ENCODE results near the gene NGF.

The NGF gene

GRCh38 chr1:115307661-115308060 lies 30.4 kb downstream of the NGF start:
- TF ChIP-seq, protein P1, sequence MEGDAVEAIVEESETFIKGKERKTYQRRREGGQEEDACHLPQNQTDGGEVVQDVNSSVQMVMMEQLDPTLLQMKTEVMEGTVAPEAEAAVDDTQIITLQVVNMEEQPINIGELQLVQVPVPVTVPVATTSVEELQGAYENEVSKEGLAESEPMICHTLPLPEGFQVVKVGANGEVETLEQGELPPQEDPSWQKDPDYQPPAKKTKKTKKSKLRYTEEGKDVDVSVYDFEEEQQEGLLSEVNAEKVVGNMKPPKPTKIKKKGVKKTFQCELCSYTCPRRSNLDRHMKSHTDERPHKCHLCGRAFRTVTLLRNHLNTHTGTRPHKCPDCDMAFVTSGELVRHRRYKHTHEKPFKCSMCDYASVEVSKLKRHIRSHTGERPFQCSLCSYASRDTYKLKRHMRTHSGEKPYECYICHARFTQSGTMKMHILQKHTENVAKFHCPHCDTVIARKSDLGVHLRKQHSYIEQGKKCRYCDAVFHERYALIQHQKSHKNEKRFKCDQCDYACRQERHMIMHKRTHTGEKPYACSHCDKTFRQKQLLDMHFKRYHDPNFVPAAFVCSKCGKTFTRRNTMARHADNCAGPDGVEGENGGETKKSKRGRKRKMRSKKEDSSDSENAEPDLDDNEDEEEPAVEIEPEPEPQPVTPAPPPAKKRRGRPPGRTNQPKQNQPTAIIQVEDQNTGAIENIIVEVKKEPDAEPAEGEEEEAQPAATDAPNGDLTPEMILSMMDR (IDR thresholded peaks at IDR 0.05; ENCODE audit: insufficient read depth, low read length, poor library complexity, severe bottlenecking), result no peak
- Histone ChIP-seq H3K4me3 (replicated peaks; ENCODE audit: low read depth, low read length) (no peak overlapping the region), H3K27me3 (replicated peaks; ENCODE audit: control insufficient read depth, insufficient read depth, low read length) (peaks cover 1% of the 10 kb centered on the region; the same call in 1 of the 2 replicates), H3K36me3 (ENCODE audit: control insufficient read depth, insufficient read depth, low read length) (no peaks in the 10 kb centered on the region)
- no peak for DNase-seq (ENCODE audit: extremely low read depth, insufficient read length)

- DNase-seq (ENCODE audit: extremely low read depth, insufficient read length), result no peak
- H3K27me3 ChIP-seq (replicated peaks; ENCODE audit: control insufficient read depth, insufficient read depth, low read length), result peaks cover 1% of the 10 kb centered on the region; the same call in 1 of the 2 replicates
- TF ChIP-seq, protein P1 (IDR thresholded peaks at IDR 0.05; ENCODE audit: insufficient read depth, low read length, poor library complexity, severe bottlenecking), result no peak
- H3K4me3 ChIP-seq (replicated peaks; ENCODE audit: low read depth, low read length), result no peak overlapping the region
- H3K36me3 ChIP-seq (ENCODE audit: control insufficient read depth, insufficient read depth, low read length), result no peaks in the 10 kb centered on the region
Observed at GRCh38 chr1:115306146-115306545, 31.9 kb downstream of the NGF start.

GRCh38 chr1:115303364-115303763 lies 34.7 kb downstream of the NGF start:
- H3K36me3 ChIP-seq (ENCODE audit: control insufficient read depth, insufficient read depth, low read length), result no peaks in the 10 kb centered on the region
- H3K4me3 ChIP-seq (replicated peaks; ENCODE audit: low read depth, low read length), result no peak overlapping the region
- DNase-seq (ENCODE audit: extremely low read depth, insufficient read length), result no peak
- TF ChIP-seq, protein P1 (IDR thresholded peaks at IDR 0.05; ENCODE audit: insufficient read depth, low read length, poor library complexity, severe bottlenecking), result no peak
- H3K27me3 ChIP-seq (replicated peaks; ENCODE audit: control insufficient read depth, insufficient read depth, low read length), result peaks cover 1% of the 10 kb centered on the region; the same call in 1 of the 2 replicates

- DNase-seq (ENCODE audit: extremely low read depth, insufficient read length), result no peak
Observed at GRCh38 chr1:115302390-115302961, 35.6 kb downstream of the NGF start.

GRCh38 chr1:115301438-115302020 lies 36.5 kb downstream of the NGF start:
- DNase-seq (ENCODE audit: extremely low read depth, insufficient read length), result no peak
- no peaks in the 10 kb centered on the region for H3K36me3 ChIP-seq (ENCODE audit: control insufficient read depth, insufficient read depth, low read length)
- no peak overlapping the region for H3K4me3 ChIP-seq (replicated peaks; ENCODE audit: low read depth, low read length)
- TF ChIP-seq, protein P1 (IDR thresholded peaks at IDR 0.05; ENCODE audit: insufficient read depth, low read length, poor library complexity, severe bottlenecking), result no peak
- no peaks in the 10 kb centered on the region; the same call in 1 of the 2 replicates for H3K27me3 ChIP-seq (replicated peaks; ENCODE audit: control insufficient read depth, insufficient read depth, low read length)

More at GRCh38 chr1:115302390-115302961, 35.6 kb downstream of the NGF start:
- TF ChIP-seq, protein P1 (IDR thresholded peaks at IDR 0.05; ENCODE audit: insufficient read depth, low read length, poor library complexity, severe bottlenecking), result no peak
- Histone ChIP-seq H3K36me3 (ENCODE audit: control insufficient read depth, insufficient read depth, low read length) (no peaks in the 10 kb centered on the region), H3K4me3 (replicated peaks; ENCODE audit: low read depth, low read length) (no peak overlapping the region), H3K27me3 (replicated peaks; ENCODE audit: control insufficient read depth, insufficient read depth, low read length) (peaks cover 1% of the 10 kb centered on the region; the same call in 1 of the 2 replicates)
